ENCODE measurements around the gene THTPA.

Gene THTPA, protein sequence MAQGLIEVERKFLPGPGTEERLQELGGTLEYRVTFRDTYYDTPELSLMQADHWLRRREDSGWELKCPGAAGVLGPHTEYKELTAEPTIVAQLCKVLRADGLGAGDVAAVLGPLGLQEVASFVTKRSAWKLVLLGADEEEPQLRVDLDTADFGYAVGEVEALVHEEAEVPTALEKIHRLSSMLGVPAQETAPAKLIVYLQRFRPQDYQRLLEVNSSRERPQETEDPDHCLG

DNA sequence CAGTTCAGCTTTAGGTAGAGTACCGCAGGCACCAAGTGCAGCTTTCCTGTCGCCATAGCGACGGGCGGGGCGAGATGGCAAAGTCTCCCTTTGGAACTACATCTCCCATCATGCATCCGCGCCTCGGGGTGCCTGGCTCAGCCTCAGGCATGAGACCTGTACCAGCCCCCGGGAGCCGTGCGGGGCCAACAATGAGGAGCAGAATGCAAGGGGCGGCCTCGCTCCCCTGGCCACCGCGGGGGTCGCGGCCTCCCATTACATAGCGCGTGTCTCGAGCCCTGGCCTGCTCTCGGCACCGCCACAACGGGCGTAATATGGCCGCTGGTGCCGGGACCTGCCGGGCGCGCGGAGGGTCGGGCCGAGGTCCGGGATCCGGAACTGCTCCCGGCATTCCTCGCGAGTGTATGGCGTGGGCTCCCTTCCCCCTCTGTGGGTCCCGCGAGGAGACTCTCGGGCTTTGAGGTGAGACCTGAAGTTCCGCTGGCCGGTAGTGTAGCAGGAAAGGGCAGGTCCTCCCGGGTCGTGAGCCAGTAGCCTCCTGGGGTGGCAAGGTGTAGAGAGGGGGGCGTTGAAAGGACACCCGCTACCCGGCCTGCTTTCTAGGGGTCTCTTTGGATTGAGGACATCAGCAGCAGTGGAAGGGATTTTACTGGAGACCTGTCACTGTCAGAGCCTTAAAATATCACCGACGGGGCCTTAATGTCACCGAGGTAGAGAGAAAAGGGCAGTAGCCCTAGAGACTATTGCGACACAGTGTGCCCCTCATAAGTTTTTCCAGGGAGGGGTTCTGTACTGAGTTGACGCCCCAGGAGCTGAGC lies at the start of gene THTPA:
THTPA (plus strand) TSS at position 390 of the 818 bp plus-strand sequence. CDS start 487 bp downstream, outside the sequence.
- peak; percentile 88 for DNase-seq (ENCODE audit: low read depth)
- peak within 1 kb of the TSS; percentile 85 for H3K4me3 ChIP-seq (ENCODE audit: low read depth, low read length)
- TF ChIP-seq POLR2A (IDR thresholded peaks at IDR 0.05; ENCODE audit: extremely low read depth, insufficient read length) (peak; percentile 54), MYC (IDR thresholded peaks at IDR 0.05; ENCODE audit: low read depth, low read length) (peak; percentile 68)
- TF ChIP-seq, protein P1, sequence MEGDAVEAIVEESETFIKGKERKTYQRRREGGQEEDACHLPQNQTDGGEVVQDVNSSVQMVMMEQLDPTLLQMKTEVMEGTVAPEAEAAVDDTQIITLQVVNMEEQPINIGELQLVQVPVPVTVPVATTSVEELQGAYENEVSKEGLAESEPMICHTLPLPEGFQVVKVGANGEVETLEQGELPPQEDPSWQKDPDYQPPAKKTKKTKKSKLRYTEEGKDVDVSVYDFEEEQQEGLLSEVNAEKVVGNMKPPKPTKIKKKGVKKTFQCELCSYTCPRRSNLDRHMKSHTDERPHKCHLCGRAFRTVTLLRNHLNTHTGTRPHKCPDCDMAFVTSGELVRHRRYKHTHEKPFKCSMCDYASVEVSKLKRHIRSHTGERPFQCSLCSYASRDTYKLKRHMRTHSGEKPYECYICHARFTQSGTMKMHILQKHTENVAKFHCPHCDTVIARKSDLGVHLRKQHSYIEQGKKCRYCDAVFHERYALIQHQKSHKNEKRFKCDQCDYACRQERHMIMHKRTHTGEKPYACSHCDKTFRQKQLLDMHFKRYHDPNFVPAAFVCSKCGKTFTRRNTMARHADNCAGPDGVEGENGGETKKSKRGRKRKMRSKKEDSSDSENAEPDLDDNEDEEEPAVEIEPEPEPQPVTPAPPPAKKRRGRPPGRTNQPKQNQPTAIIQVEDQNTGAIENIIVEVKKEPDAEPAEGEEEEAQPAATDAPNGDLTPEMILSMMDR (IDR thresholded peaks at IDR 0.05; ENCODE audit: low read depth, low read length): no peak
- TF ChIP-seq, protein P2, sequence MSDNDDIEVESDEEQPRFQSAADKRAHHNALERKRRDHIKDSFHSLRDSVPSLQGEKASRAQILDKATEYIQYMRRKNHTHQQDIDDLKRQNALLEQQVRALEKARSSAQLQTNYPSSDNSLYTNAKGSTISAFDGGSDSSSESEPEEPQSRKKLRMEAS (IDR thresholded peaks at IDR 0.05; ENCODE audit: low read depth, low read length): peak; percentile 71

DNA sequence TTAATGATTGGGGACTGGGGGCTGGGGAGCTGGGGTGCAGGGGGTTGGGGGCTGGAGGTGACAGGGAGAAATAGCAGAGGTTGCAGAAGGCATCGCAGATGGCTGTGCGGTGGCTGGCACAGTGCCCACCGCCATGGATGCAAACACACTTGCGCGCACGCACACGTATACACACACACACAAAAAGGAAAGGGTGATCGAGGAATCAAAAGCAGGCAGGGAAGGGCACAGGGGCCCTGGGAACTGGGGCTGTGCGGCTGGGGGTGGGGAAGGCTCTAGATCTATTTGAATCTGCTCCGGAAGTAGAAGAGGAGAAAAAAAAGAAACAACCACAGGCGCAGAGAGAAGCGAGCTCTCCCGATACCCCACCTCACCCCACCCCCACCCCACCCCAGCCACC lies 43.9 kb upstream of the THTPA start:
- H3K4me3 ChIP-seq (ENCODE audit: low read depth, low read length): no peak overlapping the region
- TF ChIP-seq, protein P1 (IDR thresholded peaks at IDR 0.05; ENCODE audit: low read depth, low read length): no peak
- TF ChIP-seq POLR2A (IDR thresholded peaks at IDR 0.05; ENCODE audit: extremely low read depth, insufficient read length) (no peak), MYC (IDR thresholded peaks at IDR 0.05; ENCODE audit: low read depth, low read length) (no peak)
- TF ChIP-seq, protein P2 (IDR thresholded peaks at IDR 0.05; ENCODE audit: low read depth, low read length): no peak
- DNase-seq (ENCODE audit: low read depth): no peak

DNA sequence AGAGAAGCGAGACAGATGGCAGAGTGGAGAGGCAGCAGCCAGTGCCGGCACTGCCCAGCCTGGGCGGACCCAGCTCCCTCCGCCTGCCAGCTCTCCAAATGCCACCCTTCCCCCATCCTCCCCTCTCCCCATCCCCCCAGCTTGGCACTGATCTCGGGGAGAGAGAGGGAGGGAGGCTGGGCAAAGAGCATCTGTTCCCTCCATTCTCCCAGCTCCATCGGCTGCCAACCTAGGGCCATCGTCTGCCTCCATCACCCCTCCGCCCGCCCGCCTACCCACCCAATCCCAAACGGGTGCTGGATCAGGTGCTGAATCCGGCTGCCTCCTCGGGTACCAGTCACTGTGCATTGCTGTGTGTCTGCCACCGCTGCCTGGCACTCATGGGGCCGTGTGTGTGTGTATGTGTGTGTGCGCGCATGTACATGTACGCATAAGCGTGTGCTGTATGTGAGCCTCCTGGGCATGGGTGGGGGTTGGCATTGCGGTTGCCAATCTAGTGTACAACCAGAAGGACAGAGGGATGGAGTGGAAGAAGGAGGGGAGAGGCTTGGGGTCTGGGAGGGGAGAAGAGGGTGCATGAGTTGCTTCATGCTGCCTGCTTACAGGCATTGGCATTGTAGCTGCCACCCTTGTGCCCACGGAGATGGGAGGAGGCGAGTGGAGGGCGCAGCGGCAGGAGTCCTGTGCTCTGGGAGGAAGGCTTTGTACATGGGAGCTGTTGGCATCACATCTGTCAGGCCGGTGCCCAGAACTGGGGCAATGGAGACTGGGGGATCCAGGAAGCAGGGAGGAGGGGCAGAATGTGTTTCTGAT lies 42.9 kb upstream of the THTPA start:
- H3K4me3 ChIP-seq (ENCODE audit: low read depth, low read length): no peak overlapping the region
- no peak for DNase-seq (ENCODE audit: low read depth)
- no peak for TF ChIP-seq POLR2A (IDR thresholded peaks at IDR 0.05; ENCODE audit: extremely low read depth, insufficient read length)
- TF ChIP-seq, protein P1 (IDR thresholded peaks at IDR 0.05; ENCODE audit: low read depth, low read length): no peak

DNA sequence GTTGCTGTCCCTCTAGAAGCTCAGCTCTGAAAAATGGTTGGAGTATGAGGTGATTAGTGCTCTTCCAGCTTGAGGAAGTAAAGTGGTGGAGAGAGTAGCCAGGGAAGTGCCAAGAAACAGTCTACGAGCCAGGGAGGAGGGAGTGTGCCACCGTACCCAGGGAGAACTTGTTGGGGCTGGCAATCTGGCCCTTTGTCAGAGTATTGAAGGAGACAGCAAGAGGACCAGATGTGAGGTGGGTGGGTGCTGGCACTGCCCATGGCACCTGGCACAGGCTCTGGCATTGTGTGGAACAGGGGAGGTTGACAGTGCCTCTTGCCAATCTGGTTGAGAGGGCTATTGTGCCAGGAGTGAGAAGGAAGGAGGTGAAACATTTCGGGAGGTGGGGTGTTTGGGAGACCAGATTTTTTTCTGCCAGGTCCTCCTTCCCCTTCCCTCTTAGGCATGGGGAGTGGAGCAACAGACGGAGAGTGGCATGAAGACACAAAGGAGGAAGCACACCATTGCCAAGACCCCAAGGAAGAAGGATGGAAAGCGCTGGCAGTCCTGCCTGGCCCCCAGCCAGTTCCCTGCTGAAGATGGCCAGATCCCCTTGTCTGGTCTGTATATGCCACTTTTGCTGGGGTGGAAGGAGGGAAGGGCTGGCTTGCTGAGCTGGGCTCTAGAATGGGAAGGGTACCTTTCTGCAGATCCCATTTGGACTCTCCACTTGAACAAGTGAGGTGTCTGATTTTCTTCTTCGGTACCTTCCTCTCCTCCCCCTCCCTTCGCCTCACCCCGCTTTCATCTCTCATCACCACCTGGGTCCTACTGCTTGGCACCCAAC lies 42.0 kb upstream of the THTPA start:
- H3K4me3 ChIP-seq (ENCODE audit: low read depth, low read length): no peak overlapping the region
- DNase-seq (ENCODE audit: low read depth): no peak
- TF ChIP-seq MYC (IDR thresholded peaks at IDR 0.05; ENCODE audit: low read depth, low read length): no peak
- TF ChIP-seq, protein P2 (IDR thresholded peaks at IDR 0.05; ENCODE audit: low read depth, low read length): no peak
- TF ChIP-seq, protein P1 (IDR thresholded peaks at IDR 0.05; ENCODE audit: low read depth, low read length): no peak
- no peak for TF ChIP-seq POLR2A (IDR thresholded peaks at IDR 0.05; ENCODE audit: extremely low read depth, insufficient read length)

DNA sequence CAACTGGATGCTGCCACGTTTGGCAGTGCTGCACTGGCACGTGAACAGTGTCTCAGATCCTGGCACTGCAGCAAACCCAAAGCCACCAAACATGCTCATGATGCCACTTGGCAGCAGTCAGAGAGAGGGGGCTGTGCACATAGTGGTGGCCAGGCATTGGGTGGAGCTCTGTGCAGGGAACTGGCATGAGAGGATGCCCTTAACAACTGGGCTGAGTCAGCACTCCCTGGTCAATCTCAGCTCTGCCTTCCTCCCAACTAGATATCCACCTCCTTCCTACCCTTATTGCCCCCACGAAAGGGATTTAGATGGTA lies 41.5 kb upstream of the THTPA start:
- TF ChIP-seq POLR2A (IDR thresholded peaks at IDR 0.05; ENCODE audit: extremely low read depth, insufficient read length) (no peak), MYC (IDR thresholded peaks at IDR 0.05; ENCODE audit: low read depth, low read length) (no peak)
- TF ChIP-seq, protein P2 (IDR thresholded peaks at IDR 0.05; ENCODE audit: low read depth, low read length): no peak
- TF ChIP-seq, protein P1 (IDR thresholded peaks at IDR 0.05; ENCODE audit: low read depth, low read length): no peak

More for the DNA sequence above, 41.5 kb upstream of the THTPA start:
- no peak overlapping the region for H3K4me3 ChIP-seq (ENCODE audit: low read depth, low read length)
- DNase-seq (ENCODE audit: low read depth): no peak

All from NB4 (cell line).